VCaP (cell line): ENCODE measurements around the gene MSN.

Experiments
- H3K27ac ChIP-seq: fragments of 450-650 bp; 2 replicates; pipeline ENCODE4 v1.5.1; 2017
- TF ChIP-seq, protein P1 (sequence below): fragments of 450-650 bp; conservative IDR thresholded peaks from 2 replicates; pipeline ENCODE4 v1.5.1; 2017; ENCODE audit warnings: mild to moderate bottlenecking, moderate library complexity

Gene MSN

GRCh38 chrX:65705439-65705838 lies 38.0 kb downstream of the MSN start:
- TF ChIP-seq, protein P1, sequence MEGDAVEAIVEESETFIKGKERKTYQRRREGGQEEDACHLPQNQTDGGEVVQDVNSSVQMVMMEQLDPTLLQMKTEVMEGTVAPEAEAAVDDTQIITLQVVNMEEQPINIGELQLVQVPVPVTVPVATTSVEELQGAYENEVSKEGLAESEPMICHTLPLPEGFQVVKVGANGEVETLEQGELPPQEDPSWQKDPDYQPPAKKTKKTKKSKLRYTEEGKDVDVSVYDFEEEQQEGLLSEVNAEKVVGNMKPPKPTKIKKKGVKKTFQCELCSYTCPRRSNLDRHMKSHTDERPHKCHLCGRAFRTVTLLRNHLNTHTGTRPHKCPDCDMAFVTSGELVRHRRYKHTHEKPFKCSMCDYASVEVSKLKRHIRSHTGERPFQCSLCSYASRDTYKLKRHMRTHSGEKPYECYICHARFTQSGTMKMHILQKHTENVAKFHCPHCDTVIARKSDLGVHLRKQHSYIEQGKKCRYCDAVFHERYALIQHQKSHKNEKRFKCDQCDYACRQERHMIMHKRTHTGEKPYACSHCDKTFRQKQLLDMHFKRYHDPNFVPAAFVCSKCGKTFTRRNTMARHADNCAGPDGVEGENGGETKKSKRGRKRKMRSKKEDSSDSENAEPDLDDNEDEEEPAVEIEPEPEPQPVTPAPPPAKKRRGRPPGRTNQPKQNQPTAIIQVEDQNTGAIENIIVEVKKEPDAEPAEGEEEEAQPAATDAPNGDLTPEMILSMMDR = no peak
- H3K27ac ChIP-seq = no peak overlapping the region

DNA sequence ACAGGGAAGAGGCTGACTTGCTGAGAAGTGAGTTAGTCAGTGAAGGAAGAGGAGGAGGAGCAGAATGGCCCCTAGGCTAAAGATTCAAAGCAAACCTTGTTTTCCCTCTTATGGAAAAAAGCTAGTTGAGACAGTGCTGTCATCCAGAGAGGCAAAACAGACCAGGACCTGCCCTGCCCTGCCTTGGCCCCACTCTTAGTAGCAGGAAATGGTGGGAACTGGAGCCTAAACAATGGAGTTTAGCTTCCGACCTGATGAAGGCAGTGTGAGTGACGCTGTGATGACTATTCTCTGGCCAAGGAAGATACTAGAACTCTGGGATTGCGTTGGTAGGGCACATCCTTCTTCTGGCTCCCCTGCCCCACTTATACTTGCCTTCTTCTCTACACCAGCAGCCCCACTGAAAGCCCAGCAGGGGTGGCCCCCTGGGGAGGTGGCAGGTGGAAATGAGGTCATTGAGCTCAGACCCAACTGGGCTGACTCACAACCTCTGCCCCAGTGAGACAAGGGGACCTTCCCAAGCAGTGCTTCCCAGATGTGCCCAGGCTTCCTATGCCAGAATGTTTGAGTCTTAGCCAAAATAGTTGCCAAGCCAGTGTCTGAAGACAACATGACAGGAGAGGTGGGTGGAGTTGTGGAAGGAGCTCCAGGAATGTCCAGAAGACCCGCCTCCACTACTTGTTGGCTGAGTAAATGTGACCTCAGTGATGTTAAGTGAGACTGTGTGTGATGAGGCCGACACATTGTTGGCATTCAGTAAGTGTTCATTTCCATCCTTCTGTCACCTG lies 38.8 kb downstream of the MSN start:
- TF ChIP-seq, protein P1 = no peak
- H3K27ac ChIP-seq = no peak overlapping the region

DNA sequence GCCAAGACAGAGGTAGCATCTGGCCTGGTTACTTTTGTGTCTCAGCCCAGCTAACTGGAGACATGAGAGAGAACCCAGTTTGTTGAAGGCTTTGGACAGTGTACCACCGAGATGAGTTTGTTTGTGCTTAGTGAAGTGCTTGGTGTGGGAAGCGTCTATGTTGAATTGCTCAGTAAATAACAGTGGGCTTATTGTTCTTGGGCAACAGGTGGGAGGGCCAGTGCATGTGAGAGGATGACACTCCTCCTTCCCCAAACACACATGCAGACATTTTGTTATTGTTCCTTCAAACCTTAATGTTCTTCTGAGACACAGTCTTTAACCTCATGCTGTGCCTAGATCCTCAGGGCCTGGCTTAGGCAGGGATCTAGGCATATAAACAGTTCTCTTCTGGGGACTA lies 39.7 kb downstream of the MSN start:
- no peak overlapping the region for H3K27ac ChIP-seq
- TF ChIP-seq, protein P1 = no peak

- H3K27ac ChIP-seq = no peak overlapping the region
- TF ChIP-seq, protein P1 = no peak
These were observed 44.8 kb downstream of the MSN start for GRCh38 chrX:65712005-65712806.

GRCh38 chrX:65718538-65718937 lies 51.1 kb downstream of the MSN start:
- H3K27ac ChIP-seq = no peak overlapping the region
- TF ChIP-seq, protein P1 = no peak

GRCh38 chrX:65720381-65720964 lies 53.0 kb downstream of the MSN start:
- TF ChIP-seq, protein P1 = no peak
- H3K27ac ChIP-seq = no peak overlapping the region

DNA sequence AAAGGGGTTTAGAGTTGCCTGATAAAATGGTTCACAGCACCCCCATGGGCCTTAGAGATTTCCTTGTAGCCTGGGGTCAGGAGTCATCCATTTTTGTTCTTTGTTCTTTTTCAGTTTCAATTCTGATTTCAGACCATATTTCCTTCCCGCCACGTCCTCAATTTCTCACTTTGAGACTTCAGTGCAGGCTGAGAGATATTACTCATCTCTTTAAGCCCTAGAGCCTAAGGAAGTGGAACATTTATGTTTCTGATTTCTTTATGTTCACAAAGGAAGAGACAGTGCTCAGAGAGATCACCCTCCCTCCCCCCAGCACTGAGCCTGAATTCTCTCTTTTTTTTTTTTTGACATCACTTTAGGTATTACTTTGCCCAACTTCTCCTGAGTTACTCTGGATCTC lies 56.3 kb downstream of the MSN start:
- TF ChIP-seq, protein P1 = no peak
- no peak overlapping the region for H3K27ac ChIP-seq
